HG03095 (cell line): ENCODE measurements around the gene OR10P1.
"Not testable (repeated sequence)": the region's sequence is repeated elsewhere in the genome, so short reads cannot be mapped to it uniquely, and the experiment has no call there.

Source experiments
- ATAC-seq: cut with Tn5 transposase; IDR thresholded peaks from one replicate; pipeline ENCODE4 v1.9.1; 2021; ENCODE audit warnings: moderate library complexity; ENCODE audit not compliant: unreplicated experiment

The OR10P1 gene, protein sequence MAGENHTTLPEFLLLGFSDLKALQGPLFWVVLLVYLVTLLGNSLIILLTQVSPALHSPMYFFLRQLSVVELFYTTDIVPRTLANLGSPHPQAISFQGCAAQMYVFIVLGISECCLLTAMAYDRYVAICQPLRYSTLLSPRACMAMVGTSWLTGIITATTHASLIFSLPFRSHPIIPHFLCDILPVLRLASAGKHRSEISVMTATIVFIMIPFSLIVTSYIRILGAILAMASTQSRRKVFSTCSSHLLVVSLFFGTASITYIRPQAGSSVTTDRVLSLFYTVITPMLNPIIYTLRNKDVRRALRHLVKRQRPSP

GRCh38 chr12:55636853-55637252 lies at the start of gene OR10P1:
Gene OR10P1, plus strand, starts transcription at chr12:55636892. Its CDS starts 0 bp downstream, at chr12:55636892.
- ATAC-seq: no peak

- not testable (repeated sequence) for ATAC-seq
Measured at GRCh38 chr12:55590152-55590551, 46.5 kb upstream of the OR10P1 start.

DNA sequence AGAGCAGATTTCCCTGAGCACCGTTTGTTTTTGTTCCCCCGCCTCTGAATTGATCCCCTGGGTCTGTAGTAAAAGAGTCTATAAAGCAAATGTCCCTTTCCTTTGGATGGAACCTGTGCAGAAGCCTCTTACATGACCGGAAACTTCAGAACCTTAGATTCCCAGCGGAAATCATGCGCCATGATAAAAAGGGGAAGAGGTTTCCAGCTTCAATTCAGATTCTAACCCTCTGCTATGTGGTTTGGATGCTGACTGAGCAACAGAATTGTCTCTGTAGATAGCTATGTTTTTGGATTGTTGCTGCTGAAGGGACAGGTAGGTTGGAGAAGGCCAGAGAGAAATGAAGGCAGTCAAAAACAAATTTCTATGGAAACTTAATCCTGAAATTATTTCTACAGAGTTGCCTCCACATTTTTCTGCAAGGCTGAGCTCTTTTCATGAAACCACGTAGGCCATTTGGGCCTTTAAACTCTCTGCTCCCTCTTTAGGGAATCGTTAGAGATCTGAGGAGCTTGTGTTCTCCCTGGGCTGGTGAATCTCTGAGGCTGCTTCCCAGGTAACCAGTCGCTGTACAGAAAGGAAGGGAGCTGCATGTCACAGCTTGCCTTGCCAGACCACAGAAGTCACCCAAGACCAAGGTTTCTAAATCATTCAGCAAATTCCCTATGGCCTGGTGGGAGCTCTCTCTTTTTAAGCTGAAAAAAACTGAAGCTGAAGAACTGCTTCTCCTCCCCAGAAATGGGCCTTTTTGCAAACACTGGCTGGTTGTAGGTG lies 28.7 kb upstream of the OR10P1 start:
- ATAC-seq: no peak

GRCh38 chr12:55610598-55610997 lies 26.1 kb upstream of the OR10P1 start:
- ATAC-seq: no peak

DNA sequence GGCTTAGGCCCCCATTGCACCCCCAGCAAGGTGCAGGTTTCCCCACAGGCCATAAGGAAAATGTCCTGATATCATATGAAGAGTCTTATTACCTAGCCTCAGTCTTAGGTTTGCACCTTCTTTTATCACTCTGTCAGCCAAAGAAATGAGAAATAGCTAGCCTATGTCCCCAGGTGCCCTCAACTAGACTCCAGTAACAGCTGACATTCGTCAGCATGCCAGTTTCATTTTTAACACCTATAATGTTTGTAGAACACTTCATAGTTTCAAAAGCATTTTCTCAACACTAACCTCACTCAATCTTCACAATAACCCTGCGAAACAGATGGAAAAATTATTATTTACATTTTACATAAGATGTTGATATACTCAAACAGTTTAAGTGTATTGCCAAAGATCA lies 24.0 kb upstream of the OR10P1 start:
- no peak for ATAC-seq

DNA sequence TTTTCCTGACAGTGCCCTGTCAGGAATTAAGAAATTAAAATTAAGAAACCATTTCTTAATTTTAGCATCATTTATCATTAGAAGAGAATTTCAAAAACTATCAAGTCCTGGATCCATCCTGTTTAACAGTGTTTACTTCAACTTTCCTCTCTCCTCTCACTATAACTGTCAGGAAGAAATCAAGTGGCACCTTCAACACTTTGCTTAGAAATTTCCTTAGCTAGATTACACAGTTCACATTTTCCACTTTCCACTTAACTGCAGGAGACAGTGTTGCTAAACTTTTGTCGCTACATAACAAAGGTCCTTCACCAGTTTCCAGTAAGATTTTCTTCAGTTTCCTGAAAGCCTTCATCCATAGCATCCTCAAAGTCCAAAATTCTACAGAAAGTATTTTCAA lies 21.9 kb upstream of the OR10P1 start:
- no peak for ATAC-seq

- peak; percentile 82 for ATAC-seq
Measured at GRCh38 chr12:55619354-55620138, 17.1 kb upstream of the OR10P1 start.

DNA sequence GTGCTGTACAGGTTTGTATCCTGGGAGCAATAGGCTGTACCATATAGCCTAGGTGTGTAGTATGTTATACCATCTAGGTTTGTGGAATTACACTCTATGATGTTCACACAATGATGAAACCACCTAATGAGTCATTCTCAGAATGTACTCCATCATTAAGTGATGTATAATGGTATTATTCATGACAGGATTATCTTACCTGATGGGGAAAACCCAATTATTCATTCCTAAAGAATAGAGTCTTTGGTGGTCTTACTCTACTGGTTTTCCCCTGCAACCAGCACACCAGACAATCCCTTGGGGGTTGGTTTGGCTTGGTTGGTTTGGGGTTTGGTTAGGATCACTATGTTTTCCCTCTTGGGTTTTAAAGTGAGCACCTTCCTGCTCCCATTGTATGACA lies 12.6 kb upstream of the OR10P1 start:
- ATAC-seq: peak; percentile 39

DNA sequence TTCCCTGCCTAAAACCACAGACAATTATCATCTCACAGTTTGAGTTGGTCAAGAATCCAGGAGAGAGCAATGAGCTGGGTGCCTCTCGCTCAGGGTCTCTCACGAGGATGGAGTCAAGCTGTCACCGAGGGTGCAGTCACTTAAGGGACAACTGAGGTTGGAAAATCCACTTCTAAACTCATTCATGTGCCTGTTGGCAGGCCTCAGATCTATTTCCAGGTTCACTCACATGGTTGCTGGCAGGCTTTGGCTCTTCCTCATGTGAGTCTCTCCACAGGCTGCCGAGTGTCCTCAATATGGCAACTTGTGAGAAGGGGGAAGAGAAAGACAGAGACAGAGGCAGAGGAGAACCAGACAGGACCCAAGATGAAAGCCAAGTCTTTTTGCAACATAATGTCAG lies 10.5 kb upstream of the OR10P1 start:
- ATAC-seq: no peak

DNA sequence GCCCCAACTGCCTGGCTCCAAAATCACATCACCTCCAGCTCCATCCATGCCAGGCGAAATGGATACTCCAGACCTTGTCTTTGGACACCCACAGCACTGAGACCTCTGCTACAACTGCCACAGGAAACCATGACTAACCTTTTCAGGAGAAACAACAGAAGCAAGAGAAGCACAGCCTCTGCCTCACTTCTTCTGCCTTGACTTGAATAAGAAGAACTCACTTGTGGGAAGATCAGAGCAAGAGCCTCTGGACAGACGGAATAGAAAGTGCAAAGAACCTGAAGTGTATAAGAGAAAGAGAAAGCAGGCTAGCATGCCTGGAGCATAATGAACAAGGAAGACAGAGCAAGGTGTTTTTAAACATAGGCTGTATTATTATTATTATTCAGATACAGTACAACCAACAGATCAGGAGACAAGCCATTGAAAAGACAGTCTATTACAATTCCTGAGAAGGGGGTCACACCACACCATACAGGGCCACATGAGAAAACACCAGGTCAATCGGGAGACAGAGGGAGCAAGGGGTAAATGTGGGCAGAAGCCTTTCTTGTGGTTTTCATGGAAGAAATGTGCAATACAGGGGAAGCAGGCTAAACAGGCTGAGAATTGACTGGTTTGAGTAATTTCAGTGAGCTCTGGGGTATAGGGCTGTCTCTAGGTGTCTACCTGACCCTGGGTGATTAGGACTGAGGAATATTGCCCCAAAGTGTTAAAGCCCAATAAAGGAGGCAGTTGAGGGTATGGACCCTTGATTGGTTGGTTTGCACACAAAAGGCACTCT lies 7.4 kb upstream of the OR10P1 start:
- ATAC-seq: no peak

GRCh38 chr12:55631056-55631455 lies 5.6 kb upstream of the OR10P1 start:
- no peak for ATAC-seq

GRCh38 chr12:55631733-55632132 lies 5.0 kb upstream of the OR10P1 start:
- no peak for ATAC-seq

DNA sequence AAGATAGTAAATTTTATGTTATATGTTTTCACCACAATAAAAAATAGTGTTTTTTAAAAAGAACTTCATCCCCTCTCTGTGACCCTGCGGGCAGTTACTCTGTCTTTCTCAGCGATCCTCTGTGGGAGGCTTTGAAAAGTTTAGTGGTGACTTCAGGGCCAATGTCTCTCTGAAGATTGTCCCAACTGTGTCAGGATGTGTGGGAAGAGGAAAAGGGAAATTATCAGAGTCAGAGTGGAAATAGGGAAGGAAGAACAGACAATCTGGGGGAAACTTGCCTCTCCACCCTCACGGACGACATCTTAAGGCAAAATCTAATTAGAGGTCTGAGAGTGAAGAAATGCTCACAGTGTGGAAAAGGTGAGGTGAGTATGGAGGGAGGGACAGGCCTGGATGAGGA lies 3.5 kb upstream of the OR10P1 start:
- ATAC-seq: no peak

DNA sequence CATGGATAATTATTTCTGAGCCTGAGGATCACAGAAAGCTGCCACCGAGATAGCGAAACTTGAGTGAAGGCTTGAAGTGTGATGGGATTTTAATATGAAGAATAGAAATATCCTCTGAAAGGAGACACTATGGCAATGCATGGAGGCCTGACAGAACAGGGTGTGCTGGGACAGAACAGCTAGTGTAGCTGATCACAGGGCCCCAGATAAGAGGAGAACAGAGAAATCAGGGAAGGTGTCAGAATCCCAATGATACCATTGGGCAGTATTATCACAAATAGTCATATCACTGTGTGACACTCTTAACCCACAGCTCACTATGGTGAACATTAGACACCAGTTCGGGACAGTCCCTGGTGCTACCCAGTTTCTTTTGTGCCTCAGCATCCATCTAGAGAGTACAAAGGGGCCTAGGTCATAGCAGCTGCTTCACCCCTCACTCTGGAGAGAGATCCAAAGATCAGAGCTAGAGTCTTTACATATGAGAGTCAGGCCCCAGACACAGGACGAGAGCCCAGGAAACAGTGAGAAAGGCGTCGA lies 506 bp upstream of the OR10P1 start:
- no peak for ATAC-seq

DNA sequence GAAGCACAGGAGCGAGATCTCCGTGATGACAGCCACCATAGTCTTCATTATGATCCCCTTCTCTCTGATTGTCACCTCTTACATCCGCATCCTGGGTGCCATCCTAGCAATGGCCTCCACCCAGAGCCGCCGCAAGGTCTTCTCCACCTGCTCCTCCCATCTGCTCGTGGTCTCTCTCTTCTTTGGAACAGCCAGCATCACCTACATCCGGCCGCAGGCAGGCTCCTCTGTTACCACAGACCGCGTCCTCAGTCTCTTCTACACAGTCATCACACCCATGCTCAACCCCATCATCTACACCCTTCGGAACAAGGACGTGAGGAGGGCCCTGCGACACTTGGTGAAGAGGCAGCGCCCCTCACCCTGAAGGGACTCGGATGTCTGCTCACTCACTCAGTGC lies 775 bp downstream of the OR10P1 start:
- ATAC-seq: no peak

DNA sequence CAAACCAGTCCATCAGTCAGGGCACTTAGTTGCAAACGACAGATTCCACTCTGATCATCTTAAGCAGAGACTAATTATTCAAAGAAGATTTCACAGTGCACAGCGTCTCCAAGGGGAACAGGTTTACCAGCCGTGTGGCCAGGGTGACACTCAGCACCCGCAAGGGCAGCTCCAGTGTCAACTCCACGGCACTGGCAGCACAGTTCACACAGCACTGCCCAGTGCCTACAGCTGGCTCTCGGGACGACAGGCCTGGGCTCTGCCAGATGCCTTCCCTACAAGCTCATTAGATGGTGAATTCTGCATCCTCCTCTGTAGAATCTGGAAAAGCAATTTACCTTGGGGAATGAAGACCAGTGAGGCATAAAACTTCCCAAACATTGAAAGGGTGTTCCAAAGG lies 4.9 kb downstream of the OR10P1 start:
- no peak for ATAC-seq

DNA sequence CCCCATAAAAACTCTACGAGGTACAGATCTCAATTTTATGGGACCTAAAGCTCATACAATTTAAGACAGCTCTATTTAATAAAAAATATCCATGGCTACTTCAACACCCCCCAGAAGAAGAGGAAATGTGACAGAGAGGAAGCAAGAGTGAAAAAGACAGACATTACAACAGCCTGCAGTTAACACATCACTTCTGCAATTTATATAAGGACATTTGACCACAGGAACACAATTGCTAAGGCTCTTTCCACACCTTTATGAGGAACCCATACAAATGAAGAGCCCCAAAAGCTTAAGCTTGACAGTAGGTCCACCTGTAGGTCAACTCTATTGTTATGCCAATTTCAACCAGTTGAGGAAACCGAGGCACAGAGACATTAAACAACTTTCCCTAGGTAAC lies 5.6 kb downstream of the OR10P1 start:
- ATAC-seq: no peak

DNA sequence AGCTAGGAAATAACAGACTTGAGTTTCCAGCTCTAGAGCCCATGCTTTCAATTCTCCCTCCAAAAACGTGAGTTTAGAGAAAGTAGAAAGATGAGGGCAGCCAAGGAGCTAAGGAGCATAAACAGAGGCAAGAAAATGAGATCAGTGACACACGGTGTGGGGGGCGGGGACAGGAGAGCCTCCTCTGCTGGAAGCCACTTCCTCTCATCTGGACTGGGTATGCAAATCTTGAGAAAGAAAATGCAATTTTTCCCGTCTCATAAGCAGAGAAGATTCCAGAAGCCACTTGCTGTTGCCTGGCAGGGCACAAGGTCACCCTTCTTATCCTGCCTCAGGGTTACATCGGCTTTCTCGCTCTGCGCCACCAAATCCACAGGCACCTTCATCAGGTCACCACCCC lies 6.0 kb downstream of the OR10P1 start:
- ATAC-seq: no peak

DNA sequence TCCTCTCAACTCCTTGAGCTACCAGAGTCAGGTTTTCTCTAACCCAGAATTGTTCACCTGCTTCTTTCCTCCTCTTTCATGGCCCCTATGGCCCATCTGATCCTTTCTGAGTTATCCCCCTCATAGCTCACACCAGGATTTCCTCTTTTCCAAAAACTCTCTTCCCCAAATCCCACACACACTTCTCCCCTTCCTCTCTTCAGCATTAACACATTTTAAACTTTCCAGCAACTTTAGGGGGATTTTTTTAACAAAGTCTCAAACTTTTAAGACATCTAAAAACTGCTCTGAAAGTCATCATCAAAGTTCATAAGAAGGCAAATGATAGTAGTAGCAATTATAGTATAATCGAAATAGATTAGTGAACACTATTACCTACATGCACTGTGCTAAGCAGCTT lies 7.9 kb downstream of the OR10P1 start:
- ATAC-seq: no peak

- ATAC-seq: no peak
Measured at GRCh38 chr12:55647027-55647426, 10.3 kb downstream of the OR10P1 start.
